D721Med (cell line): ENCODE measurements around the gene SGPL1.

ENCODE experiments used
- DNase-seq: peaks from one replicate; pipeline ENCODE4 v3.0.0; 2011; ENCODE audit warnings: low spot score; ENCODE audit not compliant: insufficient read length
- FAIRE-seq: peaks from 2 replicates; lab custom pipeline; 2011; peaks lifted over from hg19 to GRCh38; lab: Jason Lieb, UNC
- TF ChIP-seq, protein P1 (sequence below): IDR thresholded peaks from 2 replicates; pipeline ENCODE4 v1.5.1; 2012; ENCODE audit warnings: mild to moderate bottlenecking, control low read depth; ENCODE audit not compliant: insufficient read depth; ENCODE audit errors: missing control alignments

The SGPL1 gene

DNA sequence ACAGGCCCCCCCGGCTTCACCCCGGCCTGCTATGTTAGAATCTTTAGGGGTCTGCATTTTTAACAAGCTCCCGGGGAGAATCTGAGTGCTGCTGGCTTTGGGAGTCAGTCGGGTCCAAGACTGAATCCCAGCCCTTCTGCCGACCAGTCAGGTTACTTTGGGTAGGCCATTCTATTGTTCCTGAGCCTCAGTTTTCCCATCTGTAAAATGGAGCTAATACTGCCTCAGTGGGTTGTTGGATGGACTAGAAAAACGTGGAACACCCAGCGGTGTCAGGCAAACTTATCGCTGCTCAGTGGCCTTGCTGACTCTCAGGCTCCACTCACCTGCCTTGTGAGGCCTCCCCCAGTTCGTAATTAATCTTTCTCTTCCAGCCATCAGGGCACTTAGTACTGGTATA, 42.3 kb upstream of the SGPL1 start:
- TF ChIP-seq, protein P1, sequence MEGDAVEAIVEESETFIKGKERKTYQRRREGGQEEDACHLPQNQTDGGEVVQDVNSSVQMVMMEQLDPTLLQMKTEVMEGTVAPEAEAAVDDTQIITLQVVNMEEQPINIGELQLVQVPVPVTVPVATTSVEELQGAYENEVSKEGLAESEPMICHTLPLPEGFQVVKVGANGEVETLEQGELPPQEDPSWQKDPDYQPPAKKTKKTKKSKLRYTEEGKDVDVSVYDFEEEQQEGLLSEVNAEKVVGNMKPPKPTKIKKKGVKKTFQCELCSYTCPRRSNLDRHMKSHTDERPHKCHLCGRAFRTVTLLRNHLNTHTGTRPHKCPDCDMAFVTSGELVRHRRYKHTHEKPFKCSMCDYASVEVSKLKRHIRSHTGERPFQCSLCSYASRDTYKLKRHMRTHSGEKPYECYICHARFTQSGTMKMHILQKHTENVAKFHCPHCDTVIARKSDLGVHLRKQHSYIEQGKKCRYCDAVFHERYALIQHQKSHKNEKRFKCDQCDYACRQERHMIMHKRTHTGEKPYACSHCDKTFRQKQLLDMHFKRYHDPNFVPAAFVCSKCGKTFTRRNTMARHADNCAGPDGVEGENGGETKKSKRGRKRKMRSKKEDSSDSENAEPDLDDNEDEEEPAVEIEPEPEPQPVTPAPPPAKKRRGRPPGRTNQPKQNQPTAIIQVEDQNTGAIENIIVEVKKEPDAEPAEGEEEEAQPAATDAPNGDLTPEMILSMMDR = no peak
- no peak for DNase-seq
- no peak for FAIRE-seq

DNA sequence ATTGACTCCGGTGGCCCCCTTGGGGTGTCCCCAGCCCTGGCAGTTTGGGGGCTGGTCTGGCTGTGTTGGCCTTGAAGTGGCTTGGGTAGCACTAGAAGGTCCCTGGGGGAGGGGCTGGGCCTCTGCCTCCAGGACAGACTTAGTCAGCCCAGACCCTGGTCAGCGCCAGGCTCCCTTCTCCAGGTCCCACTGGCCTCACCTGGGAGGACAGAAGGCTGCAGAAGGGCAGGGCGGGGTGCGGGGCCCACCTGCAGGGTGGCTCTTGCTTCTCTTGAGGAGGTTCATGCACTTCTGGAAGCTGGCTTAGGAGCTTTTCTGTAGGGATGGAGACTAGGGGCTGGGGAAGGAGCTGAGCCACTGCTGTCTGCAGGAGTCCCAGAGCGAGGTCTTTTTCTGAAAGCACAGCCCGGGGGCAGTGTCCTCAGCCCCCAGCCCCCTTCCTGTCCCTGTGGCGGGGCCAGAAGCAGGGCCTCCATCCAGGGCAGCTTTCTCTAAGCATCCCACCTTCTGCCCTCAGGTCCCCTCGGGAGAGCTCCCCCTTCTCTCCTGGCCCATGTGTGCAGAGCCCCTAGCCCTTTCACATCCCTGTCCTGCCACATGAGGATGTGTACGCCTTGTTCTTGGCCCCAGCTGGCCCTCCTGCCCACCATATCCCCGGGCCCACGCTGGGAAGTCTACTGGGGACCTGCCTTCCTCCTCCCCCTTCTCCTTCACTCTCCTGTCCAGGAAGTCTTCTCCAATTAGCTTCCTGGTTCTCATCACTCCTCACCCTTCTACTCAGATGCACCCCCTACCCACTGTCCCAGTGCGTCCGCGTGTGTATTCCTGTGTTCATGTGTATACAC, 41.6 kb upstream of the SGPL1 start:
- FAIRE-seq = no peak
- DNase-seq = no peak
- TF ChIP-seq, protein P1 = no peak

DNA sequence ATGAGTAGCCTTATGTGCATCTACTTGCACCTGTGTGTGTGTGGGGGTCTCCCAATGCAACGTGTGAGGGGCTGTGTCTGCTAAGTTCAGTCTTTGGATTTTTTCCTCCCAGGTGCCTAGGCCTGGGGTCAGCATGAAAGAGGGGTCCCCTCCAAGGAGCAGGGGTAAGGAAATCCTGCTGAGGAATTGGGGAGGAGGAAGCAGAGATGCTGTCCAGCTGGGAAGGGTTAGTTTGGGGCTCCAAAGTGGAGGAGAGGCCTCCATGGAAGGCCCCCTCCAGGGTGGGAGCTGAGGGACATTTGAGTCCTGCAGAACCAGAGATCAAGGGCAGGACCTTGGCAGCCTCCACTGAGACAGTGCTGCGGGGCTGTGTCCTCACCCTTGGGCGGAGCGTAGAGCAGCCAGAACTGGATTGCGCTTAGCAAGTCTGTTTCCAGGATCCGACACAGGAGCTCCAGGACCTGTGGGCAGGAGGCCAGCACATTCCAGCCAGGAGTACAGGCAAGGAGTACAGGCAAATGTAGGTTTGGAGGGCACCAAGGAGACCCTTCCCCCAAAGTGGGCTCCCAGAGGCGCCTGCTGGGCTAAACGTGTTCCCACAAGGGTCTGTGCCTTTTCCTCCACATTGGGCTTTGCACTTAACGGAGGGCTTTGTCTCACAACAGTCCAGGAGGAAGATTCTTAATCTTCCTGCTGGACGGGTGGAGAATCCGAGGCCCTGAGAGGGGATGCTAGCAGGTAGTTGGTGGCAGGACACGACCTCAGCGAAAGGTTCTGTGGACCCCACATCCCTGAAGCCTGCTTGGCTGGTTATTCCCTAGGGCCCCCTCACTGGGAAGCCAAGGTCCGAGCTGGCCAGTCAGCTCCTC, 40.7 kb upstream of the SGPL1 start:
- TF ChIP-seq, protein P1 = no peak
- FAIRE-seq (no peak), DNase-seq (no peak)

DNA sequence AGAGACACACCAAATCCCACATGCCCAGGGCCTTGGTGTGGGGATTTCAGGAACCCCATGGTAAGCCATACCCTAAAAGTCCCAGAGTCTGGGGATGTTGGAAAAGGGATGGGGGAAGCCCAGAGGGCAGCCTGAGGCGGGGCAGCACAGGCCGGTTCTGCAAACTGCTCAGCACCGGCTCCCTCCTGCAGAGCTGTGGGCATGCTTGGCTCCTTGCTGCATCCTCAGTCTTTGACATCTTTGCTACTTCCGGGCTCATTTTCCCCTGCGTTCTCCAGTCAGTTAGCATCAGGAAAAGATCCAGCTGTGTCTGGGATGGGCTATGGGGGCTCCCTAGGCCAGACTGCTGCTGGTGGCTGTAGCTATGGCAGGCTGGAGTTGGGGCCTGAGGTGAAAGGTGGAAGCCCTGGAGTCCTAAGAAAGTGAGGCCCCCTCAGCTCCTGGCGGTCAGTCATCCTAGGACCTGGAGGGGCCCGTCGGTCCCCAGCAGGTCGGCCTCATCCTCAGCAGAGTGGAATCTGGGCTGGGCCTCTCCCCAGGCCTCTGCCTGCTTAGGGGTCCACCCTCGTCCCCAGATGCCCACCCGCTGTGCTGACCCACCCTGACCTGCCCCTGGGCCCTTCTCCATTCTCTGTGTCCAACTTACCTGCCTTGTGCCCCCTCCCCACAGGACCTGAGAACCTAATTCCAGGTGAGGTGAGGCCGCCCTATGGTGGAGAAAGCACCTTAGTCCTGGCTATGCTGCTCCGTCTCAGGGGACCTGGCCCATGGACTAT, 39.9 kb upstream of the SGPL1 start:
- TF ChIP-seq, protein P1 = no peak
- DNase-seq = no peak
- FAIRE-seq = no peak

DNA sequence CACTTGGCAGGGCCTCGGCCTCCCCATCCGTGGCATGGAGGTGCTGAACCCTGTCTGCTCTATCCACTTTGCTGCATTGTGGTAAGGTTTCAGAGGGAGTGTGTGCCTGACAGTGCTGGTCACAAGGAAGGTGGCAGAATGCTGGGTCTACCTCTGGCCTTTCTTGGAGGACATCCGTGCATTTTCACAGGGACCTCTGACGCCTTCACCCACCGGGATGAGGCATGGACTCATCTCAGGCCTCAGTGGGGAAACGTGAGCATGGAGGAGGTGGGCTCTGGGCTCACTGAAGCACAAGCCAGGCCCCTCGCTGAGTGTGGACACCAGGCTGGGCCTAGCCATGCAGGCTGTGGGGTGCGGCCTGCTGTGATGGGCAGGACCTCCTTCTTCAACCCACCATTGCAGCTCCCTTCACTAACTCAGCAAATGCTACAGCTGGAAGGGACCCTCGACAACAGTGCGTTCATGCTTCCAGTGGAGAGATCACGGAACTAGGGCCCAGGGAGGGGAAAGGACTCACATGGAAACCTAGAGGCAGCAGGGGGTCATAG, 39.2 kb upstream of the SGPL1 start:
- no peak for FAIRE-seq
- TF ChIP-seq, protein P1 = no peak
- DNase-seq = no peak

DNA sequence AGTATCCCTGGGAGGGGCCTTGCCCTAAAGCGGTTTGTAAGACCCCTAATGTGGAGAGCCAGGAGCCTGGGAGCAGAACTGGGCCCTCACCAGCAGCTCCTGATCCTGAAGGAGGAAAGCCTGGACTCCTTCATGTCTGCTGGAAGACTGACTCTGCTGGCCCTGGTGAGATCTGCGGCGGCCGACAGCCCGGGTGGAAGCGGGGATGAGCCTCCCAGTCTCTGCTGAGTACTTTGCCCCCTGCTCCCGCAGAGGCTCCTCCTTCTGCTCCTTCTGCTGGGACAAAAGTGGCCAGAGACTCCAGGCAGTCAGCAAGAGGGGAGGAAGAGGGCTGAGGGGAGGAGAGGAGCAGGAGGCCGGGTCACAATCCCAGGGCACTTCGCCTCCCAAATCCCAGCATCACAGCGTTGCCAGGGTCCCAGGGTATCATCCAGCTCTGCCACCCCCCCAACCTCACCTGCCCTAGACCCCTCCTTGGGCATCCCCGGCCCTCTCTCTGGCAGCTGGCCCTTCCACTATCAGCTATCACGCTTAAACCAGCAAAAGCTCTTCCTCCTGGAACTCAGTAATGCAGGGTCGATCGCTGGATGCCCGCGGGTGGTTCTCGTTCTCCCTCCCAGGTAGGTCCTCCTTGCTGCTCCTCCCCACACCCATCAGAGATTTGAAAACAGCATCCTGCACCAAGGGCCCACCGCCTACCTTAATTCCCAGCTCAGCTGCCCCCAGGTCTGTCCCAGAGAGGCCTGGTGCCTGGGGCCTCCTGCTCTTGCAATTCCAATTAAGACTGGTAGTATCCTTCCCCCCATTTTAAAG, 38.5 kb upstream of the SGPL1 start:
- DNase-seq = no peak
- FAIRE-seq = no peak
- TF ChIP-seq, protein P1 = no peak
